Islet precursor cell (in vitro differentiated cells): Measurements from ENCODE around the gene TBC1D16.

ENCODE experiments used
- DNase-seq: peaks from one replicate; pipeline ENCODE4 v3.0.0-alpha.2; 2018

Gene TBC1D16

DNA sequence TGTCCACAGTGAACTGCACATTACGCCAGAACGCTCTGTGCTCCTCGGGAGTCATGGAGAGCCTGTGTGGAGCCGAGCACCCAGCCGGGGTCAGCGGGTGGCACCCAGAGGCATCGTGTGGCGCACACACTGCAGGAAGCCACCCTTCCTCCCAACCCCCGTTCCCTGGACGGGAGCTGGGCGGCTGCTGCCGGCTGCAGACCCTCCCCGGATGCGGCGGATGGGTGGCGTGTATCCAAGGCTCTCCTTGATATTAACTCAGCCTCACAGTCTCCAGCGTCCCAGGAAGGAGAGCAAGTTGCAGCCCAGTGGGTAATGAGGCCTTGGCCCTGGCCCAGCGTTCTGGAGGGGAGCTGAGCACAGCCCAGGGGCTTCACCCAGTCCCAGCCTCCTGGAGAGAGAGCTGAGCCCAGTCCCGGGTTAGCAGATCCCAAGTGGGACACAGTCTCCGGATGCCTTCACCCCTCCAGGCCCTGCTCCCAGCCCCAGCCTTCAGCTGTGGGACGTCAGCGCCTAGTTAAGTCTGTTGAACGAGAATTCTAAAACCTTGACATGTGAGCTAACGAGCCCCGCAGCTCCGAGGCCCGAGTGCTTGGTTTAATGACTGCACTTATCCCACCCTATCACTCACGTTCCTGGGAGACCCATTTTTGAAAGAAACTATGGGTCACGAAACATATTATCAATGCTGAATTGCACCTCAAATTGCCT lies 86.6 kb downstream of the TBC1D16 start:
- DNase-seq = peak; percentile 54

DNA sequence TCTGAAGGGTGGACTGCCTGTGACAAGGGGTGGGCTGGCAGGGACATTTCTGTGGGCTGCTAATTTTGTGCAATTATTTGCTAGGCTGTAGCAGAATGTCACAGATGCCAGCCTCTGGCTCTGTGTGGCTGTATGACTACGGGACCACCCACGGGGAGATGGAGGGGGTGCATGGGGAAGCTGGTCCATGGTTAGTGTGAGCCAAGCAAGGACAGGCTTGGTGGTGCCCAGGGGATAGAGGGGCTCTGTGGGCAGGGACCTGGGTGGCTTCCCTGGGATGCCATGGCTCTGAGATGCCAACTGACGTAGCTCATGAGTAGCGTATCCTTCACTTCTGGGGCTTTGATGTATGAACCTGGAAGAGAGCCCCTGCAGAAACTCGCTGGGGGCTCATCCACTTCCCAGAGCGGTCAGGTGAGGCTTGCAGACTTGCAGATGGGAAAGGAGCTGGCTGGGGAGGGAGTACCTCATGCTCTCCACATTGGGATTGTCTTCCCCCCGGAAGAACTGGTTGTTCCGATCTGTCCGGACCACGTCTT lies 87.2 kb downstream of the TBC1D16 start:
- peak; percentile 47 for DNase-seq

DNA sequence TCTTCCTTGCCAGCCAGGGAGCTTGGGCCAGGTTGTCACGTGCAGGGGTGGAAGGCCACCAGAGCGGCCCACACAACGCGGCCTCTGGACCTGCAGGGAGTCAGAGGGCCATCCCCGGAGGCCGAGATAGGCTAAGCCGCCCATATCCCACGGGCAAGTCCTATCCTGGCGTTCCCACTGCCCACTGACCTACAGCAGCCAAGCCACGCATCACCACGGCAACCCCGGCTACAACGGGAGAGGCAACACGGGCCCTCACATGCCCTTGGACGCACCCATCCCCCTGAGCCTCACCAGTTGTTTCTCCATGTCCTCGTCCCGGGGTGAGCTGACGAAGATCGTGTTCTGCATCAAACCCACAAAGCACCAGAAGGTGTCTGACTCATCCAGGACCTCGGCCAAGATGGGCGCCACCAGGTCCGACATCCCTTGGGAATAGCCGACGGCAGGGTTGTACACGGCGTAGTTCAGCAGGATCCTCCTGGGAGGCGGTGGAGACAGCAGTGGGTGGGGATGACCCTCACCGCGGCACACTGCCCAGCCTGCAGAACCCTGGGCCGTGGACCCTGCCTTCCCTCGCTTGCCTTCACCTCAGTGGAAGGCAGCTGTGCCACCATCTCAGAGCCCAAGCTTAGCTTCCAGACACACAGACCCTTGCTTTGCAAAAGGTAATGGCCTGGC lies 88.2 kb downstream of the TBC1D16 start:
- peak; percentile 53 for DNase-seq

DNA sequence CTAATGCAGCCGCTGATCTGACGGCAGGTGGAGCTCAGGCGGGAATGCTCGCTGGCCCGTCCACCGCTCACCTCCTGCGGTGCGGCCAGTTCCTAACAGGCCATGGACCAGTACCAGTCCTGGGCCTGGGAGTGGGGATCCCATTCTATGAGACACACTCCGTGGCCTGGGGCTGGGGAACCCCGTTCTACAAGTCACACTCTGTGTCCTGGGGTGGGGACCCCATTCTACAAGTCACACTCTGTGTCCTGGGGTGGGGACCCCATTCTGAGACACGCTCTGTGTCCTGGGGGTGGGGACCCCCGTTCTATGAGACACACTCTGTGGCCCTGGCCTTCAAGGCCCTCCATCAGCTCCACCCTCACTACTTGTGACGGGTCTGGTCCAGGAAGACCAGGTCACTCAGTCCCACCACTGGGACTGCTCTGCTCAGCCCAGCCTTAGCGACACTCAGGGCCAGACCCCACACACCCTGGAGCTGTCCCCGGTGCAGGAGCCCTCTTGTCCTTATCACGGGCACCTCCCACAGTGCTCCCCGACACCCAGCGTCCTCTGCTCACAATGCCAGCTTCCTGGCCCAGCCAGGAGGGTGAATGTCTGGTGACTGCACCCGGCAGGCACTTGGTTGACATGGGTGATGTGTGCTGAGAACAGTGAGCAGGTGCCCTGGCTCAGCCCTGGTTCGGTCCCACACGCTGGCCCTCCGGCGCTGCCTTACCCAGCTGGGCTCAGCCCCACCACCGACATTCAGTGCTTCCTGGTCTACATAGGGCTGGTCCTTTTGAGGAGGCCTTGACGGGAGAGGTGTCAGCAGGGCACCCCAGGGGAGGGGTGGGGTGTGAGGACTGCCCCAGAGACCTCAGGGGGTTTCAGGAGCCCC lies 89.1 kb downstream of the TBC1D16 start:
- peak; percentile 53 for DNase-seq

DNA sequence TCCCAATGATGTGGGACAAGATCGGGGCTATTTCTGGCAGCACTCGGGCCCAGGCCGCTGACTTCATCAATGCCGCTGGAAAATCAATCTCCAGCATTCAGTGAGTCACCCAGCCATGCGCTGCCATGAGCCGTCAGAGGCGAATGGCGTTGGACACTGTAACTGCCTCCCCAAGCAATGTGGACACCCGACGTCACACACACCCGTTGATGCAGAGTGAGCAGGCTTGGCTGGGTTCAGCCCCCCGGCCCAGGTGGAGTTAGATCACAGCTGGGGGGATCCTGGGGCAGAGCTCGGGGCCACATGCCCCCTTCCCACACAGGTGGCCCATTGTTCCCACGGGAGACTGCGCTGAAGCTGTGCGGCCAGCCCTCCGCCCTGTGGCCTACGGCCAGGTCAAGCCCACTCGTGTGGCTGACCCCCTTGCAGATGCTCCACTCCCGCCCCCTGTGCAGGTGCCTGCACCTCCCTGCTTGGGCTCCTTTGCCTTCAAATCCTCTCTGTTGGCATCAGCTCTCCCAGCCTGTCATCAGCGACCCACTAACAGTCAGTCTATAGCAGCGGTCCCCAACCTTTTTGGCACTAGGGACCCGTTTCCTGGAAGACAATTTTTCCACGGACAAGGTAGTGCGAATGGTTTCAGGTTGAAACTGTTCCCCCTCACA lies 89.9 kb downstream of the TBC1D16 start:
- peak; percentile 38 for DNase-seq

DNA sequence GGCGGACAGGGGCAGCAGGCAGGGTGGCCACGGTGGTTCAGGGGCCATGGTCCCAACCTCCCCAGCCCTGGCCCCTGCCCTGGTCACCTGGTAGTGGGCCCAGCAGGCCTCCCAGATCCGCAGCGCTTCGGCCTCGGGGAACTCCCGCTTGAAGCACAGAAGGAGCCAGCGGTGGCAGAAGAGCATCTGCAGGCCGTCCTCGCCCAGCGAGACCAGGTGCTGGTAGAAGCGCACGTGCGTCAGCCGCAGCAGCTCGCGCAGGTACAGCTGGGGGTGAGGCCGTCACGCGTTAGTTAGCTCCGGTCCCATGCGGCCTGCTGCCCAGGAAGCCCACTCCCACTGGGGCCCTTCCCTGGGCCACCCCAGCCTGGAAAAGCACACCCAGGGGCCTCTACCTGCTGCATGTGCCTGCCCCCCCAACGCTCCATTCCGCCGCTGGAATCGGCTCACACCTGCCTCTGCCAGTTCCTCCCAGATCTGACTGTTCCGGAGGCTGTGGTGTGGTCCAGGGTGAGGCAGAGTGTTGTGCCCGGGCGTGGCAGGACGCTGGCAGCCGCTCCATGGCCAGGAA lies 90.8 kb downstream of the TBC1D16 start:
- DNase-seq = peak; percentile 53

DNA sequence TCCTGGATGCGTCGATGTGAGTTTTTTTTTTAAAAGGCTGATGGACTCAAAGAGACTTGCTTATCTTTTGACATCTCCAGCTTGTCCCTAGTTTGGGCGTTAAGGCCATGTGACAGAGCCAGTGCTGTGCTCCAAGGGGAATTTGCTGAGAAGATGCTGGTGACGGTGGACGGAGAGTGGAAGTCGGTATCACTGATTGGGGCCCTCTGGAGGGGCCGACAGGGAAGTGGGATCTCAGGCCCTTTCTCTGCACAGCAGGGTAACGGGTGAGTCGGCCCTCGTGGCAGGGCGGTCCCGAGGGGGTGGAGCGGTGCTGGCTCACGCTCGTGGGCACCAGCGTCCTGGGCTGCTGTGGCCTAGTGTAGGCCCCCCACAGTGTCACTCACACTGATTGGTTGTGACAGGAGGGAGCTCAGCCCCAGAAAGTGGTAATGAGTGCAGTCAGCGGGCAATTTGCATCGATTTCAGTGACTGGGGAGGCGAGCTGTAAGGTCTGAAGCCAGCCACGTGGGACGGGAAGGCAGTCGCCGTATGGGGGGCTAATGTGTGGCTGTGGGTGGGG lies 91.3 kb downstream of the TBC1D16 start:
- DNase-seq = no peak

DNA sequence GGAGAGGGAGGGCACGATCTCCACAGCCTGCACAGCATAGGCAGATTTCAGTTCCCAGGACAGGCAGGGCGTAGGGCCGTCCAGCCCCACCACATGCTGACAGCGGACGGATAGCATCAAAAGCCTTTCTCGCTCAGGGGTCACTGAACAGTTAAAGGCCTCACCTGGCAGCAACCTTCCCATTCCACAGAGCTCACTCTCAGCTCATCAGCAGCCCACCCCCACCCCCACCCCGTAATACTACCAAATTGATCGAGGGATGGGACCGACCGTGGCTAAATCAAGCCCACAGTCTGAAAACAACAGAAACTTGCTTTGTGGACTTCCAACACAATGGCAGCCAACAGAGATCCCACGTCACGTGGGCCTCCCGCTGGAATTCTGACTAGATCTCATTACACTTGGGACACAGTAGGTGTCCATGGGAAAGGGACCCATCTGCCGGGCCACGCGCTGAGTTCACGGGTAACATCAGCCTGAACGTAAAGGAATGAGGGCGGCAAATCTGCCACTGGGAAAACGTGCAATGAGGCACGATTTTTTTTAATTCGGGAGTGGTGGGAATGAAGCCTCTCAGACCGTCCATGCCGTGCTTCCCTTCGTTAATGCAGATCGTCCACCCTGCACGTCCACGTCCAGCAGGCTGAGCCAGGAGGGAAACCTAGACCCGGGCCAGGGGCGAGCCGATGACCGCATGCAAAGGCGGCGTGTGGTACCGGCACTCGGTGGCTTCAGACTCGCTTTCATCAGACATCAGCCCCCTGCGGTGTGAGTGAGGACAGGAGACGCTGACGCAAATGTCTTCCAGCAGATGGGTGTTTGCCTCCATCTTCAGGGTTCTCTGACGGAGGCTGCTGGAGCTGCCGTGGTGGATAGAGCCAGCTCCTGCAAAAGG lies 92.1 kb downstream of the TBC1D16 start:
- DNase-seq = peak; percentile 52

DNA sequence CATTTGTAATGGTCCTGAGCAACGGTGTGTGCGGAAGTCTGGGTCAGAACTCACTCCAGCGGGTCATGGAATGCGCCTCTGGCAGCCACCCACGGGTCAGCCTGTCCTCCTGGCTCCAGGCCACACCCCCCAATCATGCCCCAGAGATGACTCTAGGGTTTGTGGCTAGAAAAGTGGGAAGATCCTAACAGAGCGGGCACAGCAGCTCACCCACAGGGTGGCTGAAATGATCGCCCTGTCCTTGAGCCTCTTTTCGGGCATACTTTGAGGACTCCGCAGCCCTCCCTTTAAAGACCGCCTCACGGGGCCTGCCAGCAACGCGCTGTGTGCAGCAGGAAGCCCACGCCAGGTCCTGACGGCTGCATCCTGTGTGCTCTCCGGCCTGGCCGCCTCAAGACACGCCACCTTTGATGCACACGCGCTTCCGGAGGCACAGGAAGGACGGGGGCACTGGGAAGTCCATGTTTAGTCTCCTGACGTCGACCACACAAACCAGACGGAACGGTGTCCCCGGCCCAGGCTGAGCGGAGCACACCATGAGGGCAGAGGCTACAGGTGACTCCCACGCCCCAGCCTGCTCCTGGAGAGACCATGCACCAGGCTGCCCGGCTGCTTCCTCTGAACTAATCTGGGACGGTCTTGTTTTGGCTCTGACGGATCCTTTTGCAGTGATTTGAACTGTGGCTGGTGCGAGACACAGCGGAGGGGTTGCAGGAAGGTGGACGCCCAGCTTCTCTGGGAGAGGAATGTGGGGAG lies 92.9 kb downstream of the TBC1D16 start:
- DNase-seq = peak; percentile 57

DNA sequence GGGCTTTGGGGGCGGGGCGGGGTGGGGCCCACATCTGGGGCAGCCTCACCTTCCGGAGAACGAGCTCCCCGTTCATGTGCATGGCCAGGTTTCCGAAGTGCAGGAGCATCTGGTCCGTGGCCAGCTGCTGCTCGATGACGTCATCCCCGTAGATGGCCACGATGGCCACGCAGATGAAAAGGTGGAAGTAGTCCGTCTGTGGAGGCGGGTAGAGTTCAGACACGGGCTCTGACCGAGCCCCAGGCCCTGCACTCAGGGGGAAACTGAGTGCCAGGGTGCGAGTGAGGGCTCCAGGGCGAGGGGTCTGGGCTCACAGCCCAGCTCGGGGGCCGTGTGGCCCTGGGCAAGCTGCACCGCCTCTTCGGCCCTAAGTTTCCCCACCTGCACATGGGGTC lies 93.7 kb downstream of the TBC1D16 start:
- DNase-seq = no peak

DNA sequence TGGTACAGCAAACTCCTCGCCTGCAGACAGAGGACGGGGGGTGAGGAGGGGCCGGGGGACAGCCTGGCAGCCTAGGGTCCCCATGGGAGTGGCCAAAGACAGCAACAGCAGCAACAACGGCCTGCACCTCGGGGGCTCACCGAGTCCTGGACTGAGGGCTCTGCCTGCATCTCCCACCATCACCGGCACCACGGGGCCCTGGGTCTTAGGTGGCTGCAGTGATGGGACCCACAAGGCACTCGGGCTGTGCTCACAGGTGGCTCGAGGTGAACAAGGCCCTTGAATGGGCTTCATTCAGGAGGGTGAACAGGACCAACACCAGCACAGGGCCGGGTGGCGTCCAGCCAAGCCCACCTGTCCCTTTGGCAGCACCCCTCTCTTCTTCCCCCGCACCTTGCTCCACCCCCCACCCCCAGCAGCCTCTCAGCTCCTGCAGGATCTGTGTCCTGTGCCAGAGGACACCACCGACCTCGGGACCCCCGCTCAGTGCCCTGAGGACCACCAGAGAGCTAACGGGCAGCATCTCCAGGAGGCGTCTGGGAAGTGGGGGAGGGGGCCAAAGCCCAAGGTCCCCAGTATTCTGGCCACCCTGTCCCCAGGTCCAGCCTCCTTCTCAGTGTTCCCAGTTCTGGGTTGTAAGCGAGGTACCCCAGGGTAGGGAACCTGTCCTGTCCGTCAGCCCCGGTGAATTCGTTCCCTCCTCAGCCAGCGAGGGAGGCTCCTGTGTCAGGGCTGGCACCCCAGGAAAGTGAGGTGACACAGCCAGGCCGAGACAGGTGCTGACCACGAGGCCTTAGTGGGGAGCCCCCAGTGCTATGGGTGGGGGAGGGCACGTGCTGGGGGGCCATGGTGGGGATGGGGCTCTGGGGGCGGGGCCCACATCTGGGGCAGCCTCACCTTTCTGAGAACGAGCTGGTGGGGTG lies 94.3 kb downstream of the TBC1D16 start:
- DNase-seq = no peak

DNA sequence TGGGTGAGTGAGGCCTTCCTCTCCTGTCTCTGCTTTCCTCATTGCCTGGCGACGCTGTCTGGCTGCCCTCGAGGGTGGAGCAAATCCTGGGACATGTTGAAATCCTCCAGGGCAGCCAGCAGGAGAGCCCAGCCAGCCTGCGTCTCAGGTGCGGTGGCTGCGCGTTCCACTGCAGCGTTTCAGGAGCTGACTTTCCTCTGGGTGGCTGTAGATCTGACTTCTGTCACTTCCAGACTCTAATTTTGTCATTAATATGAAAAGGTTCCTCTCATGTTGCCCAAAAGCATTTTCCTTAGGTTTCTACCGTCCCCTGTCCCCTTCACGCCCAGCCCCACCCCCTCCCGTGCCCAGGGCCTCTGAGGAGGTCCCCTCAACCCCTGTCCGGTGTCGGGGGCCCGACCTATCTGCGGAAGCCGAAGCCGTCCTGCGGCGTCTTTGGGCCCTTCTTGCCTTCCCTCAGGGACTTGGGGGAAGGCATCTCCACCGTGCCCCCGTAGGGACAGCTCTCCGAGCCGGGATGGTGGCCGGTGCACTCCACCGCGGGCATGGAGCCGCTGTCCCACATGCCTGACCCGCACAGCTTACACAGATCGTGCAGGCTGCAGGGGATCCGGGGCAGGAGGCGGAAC lies 95.1 kb downstream of the TBC1D16 start:
- no peak for DNase-seq

DNA sequence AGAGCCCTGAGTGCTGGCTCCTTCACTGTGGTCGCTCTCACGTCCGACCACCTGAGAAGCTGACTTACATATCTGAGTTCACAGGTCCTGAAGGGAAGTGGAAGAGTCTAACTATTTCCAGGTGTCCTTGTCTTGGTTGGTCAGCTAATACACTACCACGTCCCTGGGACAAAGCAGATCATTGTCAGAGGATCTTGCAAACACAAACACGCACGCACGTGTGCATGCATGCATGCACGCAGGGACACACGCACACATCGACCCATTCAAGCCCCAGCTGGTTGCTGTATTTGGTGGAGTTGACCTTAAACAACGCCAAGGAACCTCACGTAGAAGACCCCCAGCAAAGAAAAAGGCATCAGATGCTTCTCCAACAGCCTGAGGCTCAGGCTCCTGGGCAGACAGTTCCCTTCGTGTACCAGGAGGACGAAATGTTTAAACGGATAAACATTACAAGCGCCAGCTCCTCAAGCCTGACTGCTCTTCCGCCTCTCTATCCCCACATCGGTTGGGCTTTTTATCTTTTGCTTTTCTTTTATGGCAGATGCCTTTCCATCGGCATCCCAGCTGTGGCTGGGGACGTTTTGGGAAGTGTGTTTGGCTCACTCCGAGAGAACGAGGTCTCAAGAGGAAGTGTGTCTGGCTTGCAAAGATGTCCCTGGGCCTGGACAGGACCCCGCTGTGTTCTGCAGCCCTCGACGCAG lies 95.8 kb downstream of the TBC1D16 start:
- no peak for DNase-seq

DNA sequence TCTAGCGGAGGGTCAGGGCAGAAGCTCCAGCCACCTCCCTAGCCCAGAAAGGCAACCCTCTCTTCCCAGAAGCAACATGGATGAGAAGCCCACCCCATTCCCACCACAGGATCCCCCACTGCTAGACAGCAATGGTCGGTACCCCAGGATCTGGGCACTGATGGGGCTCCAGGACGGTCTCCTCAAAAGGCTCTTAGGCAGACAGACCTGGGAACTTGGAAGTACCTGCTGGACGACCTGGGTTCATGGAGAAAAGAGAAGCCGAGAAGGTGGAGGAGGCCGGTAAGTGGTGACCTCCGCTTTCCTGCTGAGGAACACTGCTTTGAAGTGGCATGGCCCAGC lies 96.6 kb downstream of the TBC1D16 start:
- DNase-seq = no peak

DNA sequence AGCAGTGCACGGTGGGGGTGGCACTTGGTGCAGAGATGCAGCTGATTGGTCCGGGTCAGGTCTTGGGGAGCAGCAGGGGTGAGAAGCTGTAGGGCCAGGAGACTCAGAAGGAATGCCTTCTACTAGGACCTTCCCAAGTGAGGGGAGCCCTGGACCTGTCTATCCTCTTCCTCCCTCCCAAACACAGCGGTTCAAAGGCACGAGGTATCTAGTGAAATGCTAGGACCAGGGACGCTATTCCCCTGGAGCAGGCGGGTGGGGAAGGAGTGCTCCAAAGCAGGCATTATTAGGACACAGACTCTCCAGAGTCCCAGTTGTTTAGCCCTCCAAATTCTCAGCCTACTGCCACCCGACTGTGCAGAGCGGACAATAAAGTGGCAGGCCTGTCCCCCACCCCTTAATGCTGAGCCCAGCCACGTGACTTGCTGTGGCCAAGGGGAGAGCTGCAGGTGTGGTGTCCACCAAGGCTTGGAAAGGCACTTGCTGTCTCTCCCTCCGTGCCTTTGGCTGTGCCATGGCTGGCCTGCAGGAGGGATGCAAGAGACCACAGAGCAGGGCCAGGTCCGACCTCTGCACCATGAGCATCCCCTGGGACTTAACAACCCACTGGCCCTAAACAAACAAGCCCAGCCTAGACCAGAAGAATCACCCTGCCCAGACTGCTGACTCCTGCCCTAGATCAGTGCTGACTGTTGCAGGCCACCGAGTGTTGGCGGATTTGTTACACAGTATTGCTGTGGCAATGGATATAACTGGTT lies 97.2 kb downstream of the TBC1D16 start:
- no peak for DNase-seq

DNA sequence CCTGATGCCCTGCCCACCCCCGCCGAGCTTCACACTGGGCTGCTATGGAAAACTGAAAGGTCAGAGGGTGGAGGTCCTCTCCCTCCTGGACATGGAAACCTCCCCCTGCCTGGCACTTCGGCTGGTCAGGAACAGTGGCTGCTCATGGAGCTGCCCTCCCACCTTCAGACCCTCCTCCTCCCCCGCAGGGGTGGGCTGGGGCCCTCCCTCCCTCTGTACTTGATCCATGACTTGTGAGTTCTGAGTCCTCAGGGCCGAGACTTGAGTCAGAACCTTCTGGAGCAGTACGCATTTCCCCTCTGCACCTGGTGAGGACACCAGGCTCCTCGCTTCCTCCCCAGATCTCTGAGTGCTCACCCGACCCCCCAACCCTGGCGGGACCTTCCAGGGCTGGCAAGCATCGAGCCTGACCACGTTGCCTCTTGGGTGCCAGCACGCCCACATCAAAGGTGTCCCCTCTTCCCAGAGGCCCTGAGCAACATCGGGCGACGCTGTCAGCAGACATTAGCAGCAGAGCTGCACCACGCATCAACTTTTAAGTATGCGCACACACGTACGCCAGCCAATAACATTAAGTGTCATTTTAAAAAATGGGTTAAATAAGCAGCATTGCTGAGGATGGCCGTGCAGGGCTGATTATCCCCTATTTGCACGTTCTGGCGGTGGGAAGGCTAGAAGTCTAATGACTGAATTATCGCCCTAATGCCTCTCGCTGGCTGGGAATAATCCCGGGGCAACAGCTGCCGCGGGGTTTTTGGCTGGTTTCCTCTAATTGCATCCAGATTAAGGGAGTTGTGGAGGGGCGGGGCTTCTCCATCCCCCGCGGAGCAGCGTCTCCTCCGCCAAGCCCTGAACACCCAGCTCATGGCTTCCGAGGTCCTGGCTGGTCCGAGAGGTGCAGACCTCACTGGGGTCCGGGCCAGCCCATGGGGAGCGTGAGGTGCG lies 98.0 kb downstream of the TBC1D16 start:
- no peak for DNase-seq
